Stimulated activated CD8-positive, alpha-beta memory T cell treated with anti-CD3 and anti-CD28 coated beads, Interleukin-7, amount 100 ng/mL, for 4 hours (primary cell): ENCODE measurements around the gene DNAJC4.
A peak's percentile ranks its signal among the peaks of the same experiment; 100 is the strongest.

Experiments
- DNase-seq, 2 donors: peaks; one replicate each; pipeline ENCODE4 v3.0.0-alpha.2; 2020; ENCODE audit warnings: low read depth in 2 of 2

The DNAJC4 gene

GRCh38 chr11:64208086-64208795, 22.1 kb upstream of the DNAJC4 start:
- DNase-seq, result no peak

- no peak for DNase-seq
These were observed 21.4 kb upstream of the DNAJC4 start for GRCh38 chr11:64208796-64209562.

GRCh38 chr11:64209563-64209843, 20.8 kb upstream of the DNAJC4 start:
- DNase-seq, result no peak

GRCh38 chr11:64210301-64211020, 19.9 kb upstream of the DNAJC4 start:
- DNase-seq, result no peak

- no peak for DNase-seq
These were observed 19.0 kb upstream of the DNAJC4 start for GRCh38 chr11:64211181-64211872.

- no peak for DNase-seq
These were observed 13.5 kb upstream of the DNAJC4 start for GRCh38 chr11:64216879-64217278.

- no peak for DNase-seq
These were observed 11.6 kb upstream of the DNAJC4 start for GRCh38 chr11:64218628-64219353.

- DNase-seq, result no peak
These were observed 11.0 kb upstream of the DNAJC4 start for GRCh38 chr11:64219354-64219684.

- no peak for DNase-seq
These were observed 10.6 kb upstream of the DNAJC4 start for GRCh38 chr11:64219755-64220154.

- DNase-seq, result no peak
These were observed 10.1 kb upstream of the DNAJC4 start for GRCh38 chr11:64220271-64220670.

- no peak for DNase-seq
These were observed 9.6 kb upstream of the DNAJC4 start for GRCh38 chr11:64220798-64221197.

GRCh38 chr11:64222651-64223000, 7.7 kb upstream of the DNAJC4 start:
- no peak for DNase-seq

GRCh38 chr11:64223001-64223651, 7.2 kb upstream of the DNAJC4 start:
- DNase-seq, result no peak

GRCh38 chr11:64224151-64224890, 6.0 kb upstream of the DNAJC4 start:
- DNase-seq, result no peak

- no peak for DNase-seq
These were observed 5.3 kb upstream of the DNAJC4 start for GRCh38 chr11:64224891-64225607.

- peak; percentile 82 to 87 for DNase-seq
These were observed 4.5 kb upstream of the DNAJC4 start, which contains the start of the genes NUDT22 and TRPT1 for GRCh38 chr11:64225608-64226506. Gene NUDT22, plus strand, starts transcription at chr11:64226274. Its CDS starts 379 bp downstream, at chr11:64226653. Gene TRPT1, minus strand, starts transcription at chr11:64226186. Its CDS starts 326 bp downstream, at chr11:64225860.

- DNase-seq, result peak in 1 of 2 donors; percentile 41
These were observed 3.8 kb upstream of the DNAJC4 start for GRCh38 chr11:64226507-64227051.

GRCh38 chr11:64227405-64227956, 2.9 kb upstream of the DNAJC4 start:
- DNase-seq, result no peak
